Testis (tissue), 2 donors: ENCODE measurements around the gene ZNF440.

ENCODE experiments used
- POLR2A ChIP-seq: fragments of 450-650 bp; IDR thresholded peaks from one replicate; pipeline ENCODE4 v1.6.1; 2017; ENCODE audit warnings: antibody characterized with exemption, mild to moderate bottlenecking, moderate library complexity
- TF ChIP-seq, protein P1 (sequence below), 3 experiments: fragments of 450-650 bp in 2 of 3; fragments of 200-600 bp in 1 of 3; sonication (generic) in 1 of 3; IDR thresholded peaks; one replicate each; pipeline ENCODE4 v1.5.1; 2016 to 2019; ENCODE audit warnings: antibody characterized with exemption in 3 of 3, mild to moderate bottlenecking in 2 of 3, moderate library complexity in 1 of 3

DNA sequence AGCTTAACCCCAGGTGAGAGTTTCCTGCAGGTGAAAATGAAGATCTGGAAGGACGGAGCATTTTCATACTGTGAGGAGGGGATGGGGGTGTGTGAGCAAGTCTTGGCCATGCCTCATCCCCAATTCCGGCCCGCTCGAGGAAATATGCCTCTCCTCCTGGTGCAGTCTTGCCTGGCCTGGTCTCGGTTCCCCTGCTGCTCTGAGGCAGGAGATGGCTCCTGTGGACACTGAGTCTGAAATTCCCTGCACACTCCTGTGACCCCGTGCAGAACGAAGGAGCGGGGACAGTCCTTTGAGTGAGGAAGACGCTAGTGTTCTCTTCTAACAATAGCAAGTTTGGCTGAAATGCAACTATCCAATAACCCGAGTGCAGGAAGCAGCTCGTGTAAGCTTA lies 34.1 kb downstream of the ZNF440 start:
- TF ChIP-seq, protein P1, sequence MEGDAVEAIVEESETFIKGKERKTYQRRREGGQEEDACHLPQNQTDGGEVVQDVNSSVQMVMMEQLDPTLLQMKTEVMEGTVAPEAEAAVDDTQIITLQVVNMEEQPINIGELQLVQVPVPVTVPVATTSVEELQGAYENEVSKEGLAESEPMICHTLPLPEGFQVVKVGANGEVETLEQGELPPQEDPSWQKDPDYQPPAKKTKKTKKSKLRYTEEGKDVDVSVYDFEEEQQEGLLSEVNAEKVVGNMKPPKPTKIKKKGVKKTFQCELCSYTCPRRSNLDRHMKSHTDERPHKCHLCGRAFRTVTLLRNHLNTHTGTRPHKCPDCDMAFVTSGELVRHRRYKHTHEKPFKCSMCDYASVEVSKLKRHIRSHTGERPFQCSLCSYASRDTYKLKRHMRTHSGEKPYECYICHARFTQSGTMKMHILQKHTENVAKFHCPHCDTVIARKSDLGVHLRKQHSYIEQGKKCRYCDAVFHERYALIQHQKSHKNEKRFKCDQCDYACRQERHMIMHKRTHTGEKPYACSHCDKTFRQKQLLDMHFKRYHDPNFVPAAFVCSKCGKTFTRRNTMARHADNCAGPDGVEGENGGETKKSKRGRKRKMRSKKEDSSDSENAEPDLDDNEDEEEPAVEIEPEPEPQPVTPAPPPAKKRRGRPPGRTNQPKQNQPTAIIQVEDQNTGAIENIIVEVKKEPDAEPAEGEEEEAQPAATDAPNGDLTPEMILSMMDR (IDR thresholded peaks at IDR 0.05): no peak
- no peak for TF ChIP-seq POLR2A
